HepG2 (cell line): Measurements from ENCODE around the gene RRBP1. TPM values are rescaled to one million over a fixed set of nuclear protein-coding genes. Genes with fewer than 3 reads are reported as not detected.

Experiments used
- ATAC-seq: fragments of 200-7000 bp; cut with Tn5 transposase; 3 replicates; pipeline ENCODE4 v1.9.1; 2020; ENCODE audit warnings: mild to moderate bottlenecking, moderate library complexity
- BruUV-seq: library from RNA; stranded (reverse); fragments of 400-500 nt; replicated peaks from 2 replicates; lab custom pipeline; 2021; lab: Mats Ljungman, UMichigan
- CTCF ChIA-PET: fragments of 300-600 bp; formaldehyde crosslinking; extraction: SDS; loops from one replicate; lab custom pipeline; 2021; ENCODE audit warnings: low total read pairs, inconsistent platforms, low intra/inter-chr PET ratio; lab: Yijun Ruan, JAX
- POLR2A ChIA-PET: fragments of 350-600 bp; sonication (Branson Sonifier 250); formaldehyde crosslinking; loops from one replicate; lab custom pipeline; 2020; ENCODE audit warnings: antibody characterized with exemption, inconsistent platforms; lab: Yijun Ruan, JAX
- DNase-seq: peaks from one replicate; pipeline ENCODE4 v3.0.0-alpha.2; 2015; ENCODE audit warnings: low spot score
- FAIRE-seq: peaks from 3 replicates; lab custom pipeline; 2011; peaks lifted over from hg19 to GRCh38; lab: Jason Lieb, UNC
- H2AFZ ChIP-seq: one replicate; pipeline ENCODE4 v1.6.1; 2011; ENCODE audit warnings: low read length, inconsistent platforms
- H3K27ac ChIP-seq: fragments of 300-600 bp; 3 replicates; pipeline ENCODE4 v1.8.0; 2011; ENCODE audit warnings: mixed run types, mild to moderate bottlenecking, mixed read lengths, low read length, inconsistent platforms; ENCODE audit not compliant: insufficient read depth; ENCODE audit errors: extremely low read length
- H3K27me3 ChIP-seq, 2 experiments: fragments of 200-600 bp in 1 of 2; 2 replicates in 1 of 2; 3 replicates in 1 of 2; pipeline versions ENCODE4 v1.6.0 to v1.8.0; 2011; ENCODE audit warnings: low read length in 2 of 2, mild to moderate bottlenecking in 2 of 2, moderate library complexity in 2 of 2, inconsistent platforms in 1 of 2; ENCODE audit not compliant: insufficient read depth in 2 of 2, control insufficient read depth in 1 of 2
- H3K36me3 ChIP-seq, 2 experiments: fragments of 200-600 bp in 1 of 2; replicated peaks in 1 of 2; 2 replicates in 1 of 2; 3 replicates in 1 of 2; pipeline versions ENCODE4 v1.5.1 to v1.8.0; 2011; ENCODE audit warnings: low read length in 2 of 2, inconsistent platforms in 1 of 2; ENCODE audit not compliant: insufficient read depth in 2 of 2, control insufficient read depth in 1 of 2
- H3K4me1 ChIP-seq: 2 replicates; pipeline ENCODE4 v1.5.1; 2012; ENCODE audit warnings: low read length, inconsistent platforms; ENCODE audit not compliant: insufficient read depth
- H3K4me2 ChIP-seq: 2 replicates; pipeline ENCODE4 v1.6.0; 2011; ENCODE audit warnings: low read depth, low read length, inconsistent platforms
- H3K4me3 ChIP-seq, 3 experiments: fragments of 200-600 bp in 1 of 3; sonication (generic), shearing (Covaris generic) in 1 of 3; replicated peaks in 1 of 3; 2 replicates each; pipeline ENCODE4 v1.5.1; 2011 to 2016; ENCODE audit warnings: low read length in 3 of 3, inconsistent platforms in 2 of 3, low read depth in 2 of 3, mild to moderate bottlenecking in 2 of 3, control low read depth in 1 of 3, mixed read lengths in 1 of 3; ENCODE audit not compliant: insufficient read depth in 1 of 3
- H3K79me2 ChIP-seq: one replicate; pipeline ENCODE4 v1.6.1; 2011; ENCODE audit warnings: low read length, inconsistent platforms; ENCODE audit not compliant: insufficient read depth
- H3K9ac ChIP-seq: 2 replicates; pipeline ENCODE4 v1.6.0; 2011; ENCODE audit warnings: mild to moderate bottlenecking, low read depth, low read length, inconsistent platforms; ENCODE audit not compliant: insufficient read depth
- H3K9me3 ChIP-seq: 2 replicates; pipeline ENCODE4 v1.5.1; 2012; ENCODE audit warnings: mild to moderate bottlenecking, low read length
- H4K20me1 ChIP-seq: 2 replicates; pipeline ENCODE4 v1.6.0; 2011; ENCODE audit warnings: inconsistent platforms, mild to moderate bottlenecking, low read length, moderate library complexity; ENCODE audit not compliant: insufficient read depth
- FOXA1 ChIP-seq, 2 experiments: fragments of 450-650 bp in 1 of 2; sonication (generic) in 1 of 2; formaldehyde crosslinking in 1 of 2; IDR thresholded peaks; 2 replicates each; pipeline versions ENCODE4 v1.4.0 to v1.6.1; 2016 to 2020; ENCODE audit warnings: missing genetic modification reagents in 1 of 2
- FOXC1 ChIP-seq: sonication (generic); formaldehyde crosslinking; IDR thresholded peaks from 2 replicates; pipeline ENCODE4 v1.8.0; 2022; ENCODE audit warnings: mild to moderate bottlenecking, missing genetic modification reagents, borderline replicate concordance
- GFI1 ChIP-seq: sonication (generic); formaldehyde crosslinking; IDR thresholded peaks from 2 replicates; pipeline ENCODE4 v1.5.0; 2020; ENCODE audit warnings: missing genetic modification reagents, mild to moderate bottlenecking, borderline replicate concordance
- HDAC2 ChIP-seq: sonication (generic); formaldehyde crosslinking; IDR thresholded peaks from 2 replicates; pipeline ENCODE4 v1.4.0; 2020; ENCODE audit warnings: missing genetic modification reagents
- JUND ChIP-seq: sonication (generic); formaldehyde crosslinking; IDR thresholded peaks from 2 replicates; pipeline ENCODE4 v1.8.0; 2022; ENCODE audit warnings: mild to moderate bottlenecking, missing genetic modification reagents
- MAF1 ChIP-seq: sonication (generic); formaldehyde crosslinking; IDR thresholded peaks from 2 replicates; pipeline ENCODE4 v1.5.0; 2020; ENCODE audit warnings: missing genetic modification reagents, borderline replicate concordance
- MED1 ChIP-seq: sonication (generic); formaldehyde crosslinking; IDR thresholded peaks from 2 replicates; pipeline ENCODE4 v1.4.0; 2020; ENCODE audit warnings: missing genetic modification reagents
- SOX13 ChIP-seq, 3 experiments: fragments of 450-650 bp in 1 of 3; sonication (generic) in 1 of 3; formaldehyde crosslinking in 1 of 3; IDR thresholded peaks in 2 of 3; conservative IDR thresholded peaks in 1 of 3; 2 replicates each; pipeline versions ENCODE4 v1.5.0 to v1.6.1; 2016 to 2020; ENCODE audit warnings: antibody characterized with exemption in 1 of 3, mild to moderate bottlenecking in 1 of 3, missing compliant biosample characterization in 1 of 3, missing genetic modification reagents in 1 of 3, moderate library complexity in 1 of 3
- SP1 ChIP-seq, 2 experiments: fragments of 450-650 bp in 1 of 2; sonication (generic) in 1 of 2; formaldehyde crosslinking in 1 of 2; IDR thresholded peaks; 2 replicates each; pipeline versions ENCODE4 v1.4.0 to v1.6.1; 2016 to 2020; ENCODE audit warnings: missing genetic modification reagents in 1 of 2
- TIGD3 ChIP-seq: sonication (generic); formaldehyde crosslinking; IDR thresholded peaks from 2 replicates; pipeline ENCODE4 v1.5.1; 2020; ENCODE audit warnings: mild to moderate bottlenecking, missing genetic modification reagents, borderline replicate concordance
- U2AF2 ChIP-seq: fragments of 200-400 bp; formaldehyde crosslinking; IDR thresholded peaks from 2 replicates; pipeline ENCODE4 v1.6.1; 2017; ENCODE audit warnings: low read depth, mild to moderate bottlenecking, low read length
- ZBTB14 ChIP-seq: sonication (generic); formaldehyde crosslinking; IDR thresholded peaks from 2 replicates; pipeline ENCODE4 v1.4.0; 2020; ENCODE audit warnings: missing genetic modification reagents
- ZNF17 ChIP-seq: sonication (generic); formaldehyde crosslinking; IDR thresholded peaks from 2 replicates; pipeline ENCODE4 v1.5.0; 2020; ENCODE audit warnings: mild to moderate bottlenecking, missing genetic modification reagents
- ZNF552 ChIP-seq: sonication (generic); formaldehyde crosslinking; IDR thresholded peaks from 2 replicates; pipeline ENCODE4 v1.9.0; 2022; ENCODE audit warnings: missing genetic modification reagents, mild to moderate bottlenecking, borderline replicate concordance
- ZNF577 ChIP-seq: sonication (generic); formaldehyde crosslinking; IDR thresholded peaks from 2 replicates; pipeline ENCODE4 v1.4.0; 2020; ENCODE audit warnings: mild to moderate bottlenecking, low read depth, missing genetic modification reagents, borderline replicate concordance
- ZNF644 ChIP-seq: IDR thresholded peaks from 2 replicates; pipeline ENCODE4 v1.6.1; 2016; ENCODE audit warnings: low read depth
- WGBS: methylation state at CpG from one replicate; pipeline ENCODE4 v1.1.6; 2017; ENCODE audit warnings: low lambda C conversion rate; 5-methylcytosine and 5-hydroxymethylcytosine counted together
- in situ Hi-C: cut with HindIII; loops from 2 replicates; pipeline ENCODE4 v1.10.0; 2017; ENCODE audit warnings: low pct_unique_long_range_greater_than_20kb; ENCODE audit not compliant: extremely low pct_ligation_motif_present
- intact Hi-C: fragments of 100-400 bp; cut with micrococcal nuclease; formaldehyde crosslinking; loops from one replicate; pipeline ENCODE4 v1.10.0; 2022; ENCODE audit not compliant: unreplicated experiment
- polyA plus RNA-seq, 8 experiments: library from polyadenylated mRNA; depleted of rRNA in 3 of 8; stranded (reverse) in 7 of 8; unstranded in 1 of 8; fragments of >200 nt; fragmentation: Illumina TruSeq in 4 of 8; extraction: Trizol in 4 of 8; gene quantifications; 2 replicates each; pipeline versions ENCODE4 v1.2.1 to v1.2.3, GENCODE V29; 2011 to 2016; ENCODE audit warnings: low read depth in 4 of 8, missing spikeins in 1 of 8, mixed read lengths in 1 of 8; ENCODE audit not compliant: insufficient read depth in 1 of 8
- total RNA-seq, 5 experiments: library from RNA; depleted of rRNA; stranded (reverse); fragments of >200 nt; fragmentation: Illumina TruSeq; extraction: Trizol; gene quantifications; 2 replicates each; pipeline ENCODE4 v1.2.3, GENCODE V29; 2016; ENCODE audit warnings: low read depth in 1 of 5
- TF ChIP-seq, protein P1 (sequence below): sonication (generic); formaldehyde crosslinking; IDR thresholded peaks from 2 replicates; pipeline ENCODE4 v1.5.0; 2020; ENCODE audit warnings: mild to moderate bottlenecking, missing genetic modification reagents, moderate library complexity
- TF ChIP-seq, protein P2 (sequence below): sonication (generic); formaldehyde crosslinking; IDR thresholded peaks from 2 replicates; pipeline ENCODE4 v1.4.0; 2020; ENCODE audit warnings: mild to moderate bottlenecking, missing genetic modification reagents
- TF ChIP-seq, protein P3 (sequence below): IDR thresholded peaks from 2 replicates; pipeline ENCODE4 v1.6.1; 2016; ENCODE audit warnings: missing genetic modification reagents, missing compliant biosample characterization

RRBP1 gene
- total and polyA plus RNA-seq, 2 of the 13 experiments (the other 11 are each of a cell fraction or from before 2014, with no cell fraction given) = 150 to 222 TPM

- no peak overlapping the region for H2AFZ ChIP-seq
- H3K4me3 ChIP-seq = no peak overlapping the region
- H3K9me3 ChIP-seq = no peaks in the 10 kb centered on the region
- H3K27me3 ChIP-seq = peaks cover 2 to 31% of the 10 kb centered on the region in 2 experiments; a peak in 4 of 5 replicates
- no peak overlapping the region for H3K27ac ChIP-seq
- H3K36me3 ChIP-seq = no peaks in the 10 kb centered on the region
- ChIA-PET CTCF (no interaction called here), POLR2A (interaction anchor here (6.7 kb wide), 1 partner anchor 29 kb away, joined by 126 read pairs; the partner anchor contains the start of gene RRBP1)
- H3K4me1 ChIP-seq = peaks cover 72% of the 10 kb centered on the region
- H3K9ac ChIP-seq = no peak overlapping the region
- ATAC-seq = no peak
- no peak overlapping the region for H3K4me2 ChIP-seq
- in situ Hi-C loops (no loop called here), intact Hi-C loops (no loop called here)
- 23% methylated on average over 4 of the region's 4 CpGs for WGBS
- no peaks in the 10 kb centered on the region for H3K79me2 ChIP-seq
- BruUV-seq = no TSS peak
- DNase-seq = no peak
- no peaks in the 10 kb centered on the region for H4K20me1 ChIP-seq
- no peak for FAIRE-seq
- TF ChIP-seq GFI1 (CRISPR knock-in tag) (no peak), JUND (no peak), U2AF2 (no peak), ZBTB14 (CRISPR knock-in tag) (no peak), FOXC1 (CRISPR knock-in tag) (no peak; the same call in 1 of the 2 replicates), ZNF577 (CRISPR knock-in tag) (no peak), HDAC2 (CRISPR knock-in tag) (no peak), MED1 (CRISPR knock-in tag) (no peak), ZNF644 (CRISPR knock-in tag) (no peak), SP1 (IDR thresholded peaks at IDR 0.05) (no peak), SP1 (CRISPR knock-in tag; IDR thresholded peaks at IDR 0.05) (no peak), ZNF17 (CRISPR knock-in tag) (no peak), ZNF552 (CRISPR knock-in tag) (no peak), SOX13 (IDR thresholded peaks at IDR 0.05) (no peak), SOX13 (CRISPR knock-in tag; conservative IDR thresholded peaks at IDR 0.05 in 1 of 2, IDR thresholded peaks at IDR 0.05 in 1 of 2) (peak in 1 of 2 experiments; percentile 19; a peak in 1 of 4 replicates), MAF1 (no peak), TIGD3 (CRISPR knock-in tag) (no peak), FOXA1 (IDR thresholded peaks at IDR 0.05) (no peak), FOXA1 (CRISPR knock-in tag; IDR thresholded peaks at IDR 0.05) (peak; percentile 12; the same call in 1 of the 2 replicates)
- TF ChIP-seq, protein P1, sequence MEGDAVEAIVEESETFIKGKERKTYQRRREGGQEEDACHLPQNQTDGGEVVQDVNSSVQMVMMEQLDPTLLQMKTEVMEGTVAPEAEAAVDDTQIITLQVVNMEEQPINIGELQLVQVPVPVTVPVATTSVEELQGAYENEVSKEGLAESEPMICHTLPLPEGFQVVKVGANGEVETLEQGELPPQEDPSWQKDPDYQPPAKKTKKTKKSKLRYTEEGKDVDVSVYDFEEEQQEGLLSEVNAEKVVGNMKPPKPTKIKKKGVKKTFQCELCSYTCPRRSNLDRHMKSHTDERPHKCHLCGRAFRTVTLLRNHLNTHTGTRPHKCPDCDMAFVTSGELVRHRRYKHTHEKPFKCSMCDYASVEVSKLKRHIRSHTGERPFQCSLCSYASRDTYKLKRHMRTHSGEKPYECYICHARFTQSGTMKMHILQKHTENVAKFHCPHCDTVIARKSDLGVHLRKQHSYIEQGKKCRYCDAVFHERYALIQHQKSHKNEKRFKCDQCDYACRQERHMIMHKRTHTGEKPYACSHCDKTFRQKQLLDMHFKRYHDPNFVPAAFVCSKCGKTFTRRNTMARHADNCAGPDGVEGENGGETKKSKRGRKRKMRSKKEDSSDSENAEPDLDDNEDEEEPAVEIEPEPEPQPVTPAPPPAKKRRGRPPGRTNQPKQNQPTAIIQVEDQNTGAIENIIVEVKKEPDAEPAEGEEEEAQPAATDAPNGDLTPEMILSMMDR (CRISPR knock-in tag) = no peak
- TF ChIP-seq, protein P2, sequence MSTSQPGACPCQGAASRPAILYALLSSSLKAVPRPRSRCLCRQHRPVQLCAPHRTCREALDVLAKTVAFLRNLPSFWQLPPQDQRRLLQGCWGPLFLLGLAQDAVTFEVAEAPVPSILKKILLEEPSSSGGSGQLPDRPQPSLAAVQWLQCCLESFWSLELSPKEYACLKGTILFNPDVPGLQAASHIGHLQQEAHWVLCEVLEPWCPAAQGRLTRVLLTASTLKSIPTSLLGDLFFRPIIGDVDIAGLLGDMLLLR (CRISPR knock-in tag) = 0 out of 2 replicates have a peak, but pooled peaks have one; percentile 30
- TF ChIP-seq, protein P3, sequence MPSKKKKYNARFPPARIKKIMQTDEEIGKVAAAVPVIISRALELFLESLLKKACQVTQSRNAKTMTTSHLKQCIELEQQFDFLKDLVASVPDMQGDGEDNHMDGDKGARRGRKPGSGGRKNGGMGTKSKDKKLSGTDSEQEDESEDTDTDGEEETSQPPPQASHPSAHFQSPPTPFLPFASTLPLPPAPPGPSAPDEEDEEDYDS (CRISPR knock-in tag) = no peak
Measured at GRCh38 chr20:17712201-17712600, 30.2 kb upstream of the RRBP1 start.
